Activated CD4-positive, alpha-beta T cell treated with anti-CD3 and anti-CD28 coated beads, Interleukin-2, amount 50 U/mL, for 24 hours (primary cell): Measurements from ENCODE around the gene CEP128.
"Not testable (repeated sequence)": the region's sequence is repeated elsewhere in the genome, so short reads cannot be mapped to it uniquely, and the experiment has no call there.

Experiments used
- DNase-seq, 2 donors: peaks; one replicate each; pipeline ENCODE4 v3.0.0-alpha.2; 2020; ENCODE audit warnings: low read depth in 1 of 2, low spot score in 1 of 2

CEP128 gene

DNA sequence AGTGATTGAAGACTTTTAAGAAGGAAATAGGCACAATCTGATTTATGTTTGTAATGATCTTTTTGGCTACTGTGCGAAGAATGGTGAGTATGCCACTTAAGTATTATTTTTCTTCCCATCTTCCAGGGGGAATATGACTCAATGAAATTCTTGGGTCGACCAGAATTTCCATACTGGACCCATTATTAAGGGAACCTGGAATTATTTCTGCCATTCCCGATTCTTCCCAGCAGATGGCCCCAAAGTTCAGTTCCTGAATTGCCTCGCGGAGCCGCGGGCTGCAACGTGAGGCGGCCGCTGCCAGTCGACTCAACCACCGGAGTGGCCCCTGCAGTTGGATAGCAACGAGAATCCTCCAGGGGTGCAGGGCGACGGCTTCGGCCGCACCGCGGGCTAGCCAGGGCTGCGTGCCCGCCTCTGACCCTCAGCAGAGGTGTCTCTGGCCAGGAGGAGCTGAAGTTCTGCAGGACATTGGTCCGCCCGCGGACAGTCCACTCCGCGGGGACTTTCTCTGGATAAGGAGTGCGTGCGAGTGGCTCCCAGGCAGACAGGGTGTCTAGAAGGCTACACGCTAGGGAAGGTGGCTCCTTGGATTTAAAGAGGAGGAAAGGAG, 13.3 kb upstream of the CEP128 start:
- peak; percentile 51 to 66 for DNase-seq

DNA sequence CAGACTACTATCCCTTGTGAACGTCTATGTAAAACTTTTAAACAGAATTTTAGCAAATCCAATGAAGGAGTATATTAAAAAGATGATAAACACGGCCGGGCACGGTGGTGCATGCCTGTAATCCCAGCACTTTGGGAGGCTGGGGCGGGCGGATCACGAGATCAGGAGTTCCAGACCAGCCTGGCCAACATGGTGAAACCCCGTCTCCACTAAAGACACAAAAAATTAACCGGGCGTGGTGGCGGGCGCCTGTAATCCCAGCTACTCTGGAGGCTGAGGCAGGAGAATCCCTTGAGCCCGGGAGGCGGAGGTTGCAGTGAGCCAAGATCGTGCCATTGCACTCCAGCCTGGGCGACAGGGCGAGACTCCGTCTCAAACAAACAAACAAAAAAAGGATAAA, 11.7 kb upstream of the CEP128 start:
- not testable (repeated sequence) for DNase-seq

DNA sequence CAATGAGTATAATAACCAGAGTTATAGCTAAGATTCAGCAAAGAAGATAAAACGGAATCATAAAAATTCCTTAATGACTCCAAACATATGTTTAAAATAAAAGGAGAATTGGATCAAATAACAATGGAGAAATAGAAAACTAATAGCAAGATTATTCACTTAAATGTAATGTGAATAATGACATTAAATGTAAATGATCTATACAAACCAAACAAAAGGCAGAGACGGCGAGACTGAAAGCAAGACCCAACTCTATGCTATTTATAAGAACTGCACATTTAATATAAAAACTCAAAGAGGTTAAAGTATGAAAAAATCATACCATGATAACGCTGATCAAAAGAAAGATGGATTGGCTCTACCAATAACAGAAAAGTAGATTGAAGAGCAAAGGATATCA, 10.0 kb upstream of the CEP128 start:
- DNase-seq, result no peak

DNA sequence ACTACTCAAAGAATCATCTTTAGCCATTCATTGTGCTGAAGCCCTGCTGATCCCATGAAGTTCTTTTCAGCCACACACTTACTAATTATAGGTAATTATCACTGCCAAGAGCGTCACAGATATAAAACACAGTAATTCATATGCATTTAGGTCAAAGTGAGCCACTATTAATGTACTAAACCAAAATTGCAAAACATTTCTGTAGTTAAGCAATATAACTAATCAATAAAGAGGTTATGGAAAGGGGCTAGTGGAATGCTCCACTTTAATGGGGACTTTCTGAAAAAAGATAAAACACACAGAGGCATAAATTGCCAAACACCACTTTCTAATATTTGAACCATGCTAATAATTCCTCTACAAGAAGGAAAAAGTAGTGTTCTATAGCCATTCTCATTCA, 6.8 kb upstream of the CEP128 start:
- DNase-seq, result no peak

DNA sequence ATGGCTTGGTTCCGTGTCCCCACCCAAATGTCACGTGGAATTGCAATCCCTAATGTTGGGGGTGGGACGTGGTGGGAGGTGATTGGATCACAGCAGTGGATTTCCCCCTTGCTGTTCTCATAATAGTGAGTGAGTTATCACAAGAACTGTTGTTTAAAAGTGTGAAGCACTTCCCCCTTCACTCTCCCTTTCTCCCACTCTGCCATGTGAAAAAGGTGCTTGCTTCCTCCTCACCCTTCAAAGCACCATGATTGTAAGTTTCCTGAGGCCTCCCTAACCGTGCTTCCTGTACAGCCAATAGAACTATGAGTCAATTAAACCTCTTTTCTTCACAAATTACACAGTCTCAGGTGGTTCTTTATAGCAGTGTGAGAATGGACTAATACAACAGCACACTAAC, 5.3 kb upstream of the CEP128 start:
- DNase-seq, result no peak

DNA sequence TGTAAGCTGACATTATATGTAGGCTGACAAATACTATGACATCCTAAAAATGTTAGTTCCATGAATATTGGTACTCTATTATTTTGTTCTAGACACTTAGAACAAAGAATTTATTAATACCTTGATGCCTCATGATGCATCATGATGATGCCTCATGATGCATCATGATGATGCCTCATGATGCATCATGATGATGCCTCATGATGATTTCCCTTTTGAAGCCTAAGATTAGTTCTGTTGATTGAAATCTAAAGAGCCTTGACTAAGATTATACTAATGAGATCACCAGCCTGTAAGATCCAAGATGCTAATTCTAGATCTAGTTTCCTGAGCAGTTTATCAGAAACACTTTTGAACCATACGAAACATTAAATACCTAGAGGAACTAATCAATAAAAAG, 4.6 kb upstream of the CEP128 start:
- no peak for DNase-seq

DNA sequence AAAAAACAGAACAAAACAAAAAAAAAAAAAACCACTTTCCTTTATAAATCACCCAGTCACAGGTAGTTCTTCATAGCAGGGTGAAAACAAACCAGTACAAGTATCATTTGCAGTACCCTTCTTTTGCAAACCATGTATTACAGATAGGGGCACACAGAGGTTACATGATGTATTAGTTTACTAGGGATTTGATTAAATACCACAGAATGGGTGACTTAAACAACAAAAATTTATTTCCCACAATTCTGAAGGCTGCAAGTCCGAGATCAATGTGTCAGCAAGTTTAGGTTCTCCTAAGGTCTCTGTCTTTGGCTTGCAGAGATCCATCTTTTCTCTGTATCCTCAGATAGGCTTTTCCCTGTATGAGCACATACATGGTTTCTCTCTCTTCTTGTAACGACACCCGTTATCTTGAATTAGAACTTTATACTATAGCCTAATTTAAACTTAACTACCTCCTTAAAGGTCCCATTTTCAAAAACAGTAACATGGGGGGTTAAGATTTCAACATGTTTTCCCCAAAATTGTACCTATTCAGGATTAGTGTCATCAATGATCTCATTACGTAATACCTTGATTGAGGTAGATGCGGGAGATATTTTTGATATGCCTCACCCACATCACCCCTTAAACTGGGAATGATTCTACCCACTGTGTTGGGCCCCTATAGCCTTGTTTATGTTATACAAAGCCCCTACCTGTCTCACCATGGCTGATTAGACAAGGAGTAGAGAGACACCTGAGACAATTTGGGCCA, 3.5 kb upstream of the CEP128 start:
- DNase-seq, result no peak

DNA sequence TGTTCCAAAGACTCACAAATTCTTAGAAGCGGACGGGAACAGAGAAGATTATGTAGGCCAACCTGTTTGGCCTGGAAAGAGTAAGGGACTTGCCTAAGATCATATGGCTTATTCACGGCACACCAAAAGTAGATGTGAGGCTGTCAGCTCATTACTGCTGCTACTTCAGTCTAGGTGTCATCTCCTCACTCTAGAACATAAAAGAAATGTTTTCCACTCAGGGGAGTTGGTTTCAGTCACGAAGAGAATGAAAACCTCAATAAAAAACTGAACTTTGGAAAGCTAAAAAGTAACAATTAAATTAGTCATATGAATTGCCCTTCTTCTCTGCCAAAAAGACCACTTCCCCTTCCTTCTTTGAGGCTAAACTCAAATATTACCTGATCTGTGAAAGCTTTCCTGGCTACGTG, 658 bp upstream of the CEP128 start:
- DNase-seq, result no peak

DNA sequence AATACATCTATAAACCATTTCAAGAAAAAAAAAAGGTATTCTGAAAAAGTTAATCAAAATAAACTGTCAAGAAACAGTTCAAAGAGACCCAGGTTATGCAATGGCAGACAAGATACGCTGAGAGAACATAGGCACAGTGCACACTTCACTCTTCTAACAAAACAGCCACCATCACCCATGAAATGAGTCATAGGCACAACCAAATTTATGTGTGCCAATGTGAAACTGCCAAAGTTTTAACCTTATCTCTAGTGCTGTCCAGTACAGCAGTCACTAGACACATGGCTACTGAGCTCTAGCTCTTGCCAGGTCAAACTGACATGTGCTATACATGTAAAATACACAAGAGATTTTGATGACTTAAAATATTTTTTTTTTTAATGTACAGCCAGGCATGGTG, 1.4 kb downstream of the CEP128 start:
- DNase-seq, result no peak

DNA sequence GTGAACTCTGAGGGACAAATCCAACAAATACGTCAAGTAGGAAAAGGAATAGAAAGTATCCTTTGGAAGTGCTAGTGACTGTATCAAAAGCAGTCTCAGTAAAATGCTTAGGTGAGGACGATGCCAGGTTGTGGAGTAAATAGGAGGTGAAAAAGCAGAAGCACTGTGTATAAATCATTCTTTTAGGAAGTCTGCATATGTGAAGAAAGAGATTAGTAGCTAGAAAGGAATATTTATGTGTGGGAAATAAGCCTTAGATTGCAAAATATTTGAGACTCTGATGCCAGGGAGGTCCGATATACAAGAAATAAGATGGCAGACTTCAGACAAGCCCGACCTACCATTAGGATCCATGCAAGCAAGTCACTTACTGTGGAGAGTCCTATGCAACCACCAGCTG, 7.9 kb downstream of the CEP128 start:
- DNase-seq, result no peak

DNA sequence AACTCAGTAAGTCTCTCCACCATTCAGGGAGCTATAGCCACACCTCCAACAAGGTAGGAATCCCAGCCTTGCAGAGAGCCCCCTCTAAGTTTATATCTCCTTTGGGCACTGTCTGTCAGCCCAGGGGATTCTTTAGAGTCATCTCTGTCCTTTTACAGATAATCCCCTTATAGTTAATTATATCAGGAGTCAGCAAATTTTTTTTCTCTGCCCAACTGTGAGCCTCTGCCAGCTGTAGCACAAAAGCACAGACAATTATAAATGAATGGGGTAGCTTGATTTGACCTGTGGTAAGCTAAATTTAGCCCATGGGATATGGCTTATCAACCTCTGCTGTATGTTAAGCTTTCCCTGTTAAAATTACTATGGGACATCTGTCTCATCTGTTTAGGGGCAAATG, 8.3 kb downstream of the CEP128 start:
- no peak for DNase-seq

DNA sequence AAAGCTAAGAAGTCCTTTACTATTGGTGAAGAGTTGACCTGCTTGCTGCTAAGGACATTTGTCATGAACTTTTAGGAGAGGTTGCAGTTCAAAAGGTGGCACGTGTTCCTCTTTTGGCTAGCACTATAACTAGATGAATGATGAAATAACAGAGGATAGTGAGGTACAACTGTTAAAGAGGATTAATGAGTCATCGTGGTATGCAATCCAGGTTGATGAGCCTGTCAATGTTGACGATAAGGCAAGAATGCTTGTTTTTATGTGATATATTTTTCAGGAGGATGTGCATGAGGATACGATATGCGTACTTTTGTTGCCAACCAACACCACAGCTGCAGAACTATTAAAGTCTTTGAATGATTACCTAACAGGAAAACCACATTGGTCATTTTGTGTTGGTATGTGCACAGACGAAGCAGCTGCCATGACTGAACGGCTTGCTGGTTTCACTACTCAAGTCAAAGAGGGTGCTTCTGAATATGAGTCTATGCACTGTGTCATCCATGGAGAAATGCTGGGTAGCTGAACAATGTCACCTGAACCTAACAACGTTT, 10.6 kb downstream of the CEP128 start:
- DNase-seq, result peak in 1 of 2 donors; percentile 46

DNA sequence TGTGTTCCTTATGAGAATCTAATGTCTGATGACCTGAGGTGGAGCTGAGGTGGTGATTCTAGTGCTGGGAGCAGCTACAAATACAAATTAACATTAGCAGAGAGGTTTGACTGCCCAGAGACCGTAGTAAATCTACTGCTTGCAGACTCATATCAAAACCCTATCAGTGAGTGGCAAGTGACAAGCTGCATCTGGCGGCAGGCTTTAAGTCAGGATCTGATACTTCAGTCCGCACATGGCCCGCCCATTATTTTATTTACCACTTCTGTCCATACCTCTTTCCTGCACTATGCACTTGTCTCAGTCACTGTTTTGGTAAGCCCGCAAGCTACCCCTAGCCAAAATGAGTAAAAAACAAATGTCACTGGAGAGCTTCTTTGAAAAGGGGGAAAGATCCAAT, 11.4 kb downstream of the CEP128 start:
- DNase-seq, result no peak

DNA sequence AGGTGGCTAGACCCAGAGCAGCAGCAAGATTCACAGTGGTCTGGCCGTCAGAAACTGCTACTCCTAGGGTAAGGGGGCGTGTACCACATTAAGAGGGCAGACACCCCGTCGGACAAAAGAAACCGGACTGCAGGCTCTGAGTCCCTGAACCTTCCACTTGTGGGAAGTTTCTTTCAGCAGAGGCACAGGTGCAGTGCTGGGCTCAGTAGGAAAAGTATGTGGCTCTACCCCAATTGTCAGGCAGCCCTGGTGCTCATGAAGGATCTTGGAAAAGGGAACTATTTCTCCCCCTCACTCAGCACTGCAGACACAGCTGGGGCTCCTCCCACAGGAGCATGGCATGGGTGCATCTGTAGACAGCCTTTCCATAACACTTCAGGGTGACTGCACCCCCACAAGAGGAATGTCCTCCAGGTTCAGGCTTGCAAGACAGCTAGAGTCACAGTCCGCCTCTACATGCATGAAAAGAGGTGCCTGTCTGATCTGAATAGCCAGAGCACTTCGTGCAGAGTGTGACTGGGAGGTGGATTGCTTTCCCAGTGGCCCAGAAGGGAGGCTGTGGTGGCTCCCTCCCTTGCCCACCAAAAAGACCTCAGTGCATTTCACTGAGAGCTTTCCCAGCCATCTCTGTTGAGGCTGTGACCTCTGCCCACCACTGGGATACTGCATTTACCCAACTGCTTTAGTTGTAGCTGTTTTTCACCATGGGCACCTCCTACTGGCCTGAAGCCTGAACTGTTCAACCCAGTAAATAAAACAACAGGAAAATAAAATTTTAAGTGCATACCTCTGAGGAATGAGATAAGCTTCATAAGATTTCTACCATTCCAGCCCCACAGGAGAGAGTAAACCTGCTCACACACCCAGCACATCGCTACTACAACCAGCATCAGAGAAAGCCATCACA, 14.2 kb downstream of the CEP128 start:
- DNase-seq, result no peak

DNA sequence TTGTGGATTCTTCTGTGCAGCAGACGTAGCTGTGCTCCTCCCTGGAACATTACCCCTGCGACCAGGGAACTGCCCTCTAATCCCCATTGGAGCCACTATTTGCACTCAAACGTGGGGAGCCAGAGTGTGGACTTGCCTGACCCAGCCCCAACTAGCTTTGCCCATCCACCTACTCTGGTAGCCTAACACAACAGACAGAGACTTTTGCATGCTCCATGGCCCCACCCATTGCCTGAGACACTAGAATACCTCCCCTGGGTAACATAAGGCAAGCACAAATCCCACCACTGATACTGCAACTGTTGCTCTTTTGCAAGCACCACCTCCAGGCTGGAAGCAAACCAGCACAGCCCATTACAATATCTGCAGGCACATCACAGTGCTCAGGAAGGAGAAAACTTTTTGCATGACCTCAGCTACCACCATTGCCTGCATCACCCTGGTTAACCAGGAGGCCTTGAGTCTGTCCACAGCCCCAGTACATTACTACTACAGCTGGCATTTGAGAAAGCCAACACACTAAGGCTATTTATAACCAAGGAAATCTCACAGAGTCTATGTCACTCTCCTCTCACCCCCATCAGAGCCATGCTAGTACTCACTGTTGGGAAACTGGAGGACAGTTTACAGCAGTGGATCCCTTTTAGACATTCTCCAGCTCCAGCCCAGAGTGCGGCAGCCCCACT, 15.0 kb downstream of the CEP128 start:
- no peak for DNase-seq

DNA sequence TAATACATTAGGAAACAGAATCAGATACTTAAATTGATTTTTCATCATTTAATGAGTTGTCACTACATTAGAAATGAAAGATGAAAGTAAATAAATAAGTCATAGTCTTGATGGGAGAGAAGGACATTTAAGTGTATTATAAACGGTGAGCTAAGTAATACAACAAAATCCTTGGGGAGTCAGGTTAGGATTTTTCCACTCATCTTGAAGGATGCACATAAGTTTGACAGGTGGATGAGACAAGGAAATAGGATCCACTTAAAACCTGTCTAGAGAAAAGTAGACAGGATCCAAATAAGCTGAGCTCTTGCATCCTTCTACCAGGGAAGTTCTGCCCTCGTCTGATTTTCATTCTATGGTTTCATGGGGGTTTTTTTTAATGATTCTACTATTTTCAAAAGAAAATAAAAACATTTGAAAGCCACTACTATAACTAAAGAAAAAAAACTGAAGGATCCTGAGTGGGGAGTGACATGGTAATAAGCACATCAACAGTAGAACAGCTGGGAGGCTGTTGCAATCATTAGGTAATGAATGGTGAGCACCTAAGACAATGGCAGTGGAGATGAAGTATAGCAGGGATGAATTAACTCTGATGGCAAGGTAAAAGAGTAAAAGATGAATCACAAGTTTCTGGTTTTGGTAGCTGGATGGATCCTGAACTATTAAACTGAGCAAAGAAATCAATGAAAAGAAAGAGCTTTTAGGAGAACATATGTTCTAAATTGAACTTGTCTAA, 17.0 kb downstream of the CEP128 start:
- no peak for DNase-seq

DNA sequence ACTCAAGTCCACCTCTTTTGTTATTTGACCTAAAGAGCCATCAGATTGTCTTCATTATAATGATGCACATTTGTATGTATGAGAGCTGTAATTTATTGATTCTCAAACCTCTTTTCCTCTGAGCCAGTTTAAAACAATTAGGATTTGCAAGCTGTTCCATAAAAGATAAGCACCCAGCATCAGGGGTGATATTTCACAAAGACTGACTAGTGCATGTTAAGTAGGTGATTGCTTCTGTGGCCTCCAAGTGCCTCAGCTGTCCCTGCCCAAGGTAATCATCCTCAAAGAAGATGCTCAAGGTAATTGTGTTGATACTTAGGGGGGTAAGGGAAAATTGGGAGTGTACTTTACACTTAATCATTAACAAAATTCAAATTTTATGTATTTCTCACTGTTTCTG, 18.2 kb downstream of the CEP128 start:
- DNase-seq, result no peak

DNA sequence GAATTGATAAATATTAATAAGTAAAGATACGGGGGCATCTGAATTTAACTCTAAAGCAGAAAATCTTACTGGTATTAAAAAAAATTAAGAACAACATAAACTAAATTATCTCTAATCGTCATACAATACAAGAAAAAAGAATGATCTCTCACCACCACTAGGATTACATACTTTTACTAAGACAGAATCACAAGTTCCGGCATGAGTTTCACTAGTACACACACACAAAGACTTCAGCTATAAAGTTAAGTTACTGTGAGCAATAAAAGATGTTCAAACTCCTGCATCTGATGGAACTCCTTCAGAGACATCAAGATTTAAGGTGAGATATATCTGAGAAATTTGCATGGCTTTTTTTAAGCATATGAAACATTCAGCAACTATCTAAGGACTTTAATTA, 21.9 kb downstream of the CEP128 start:
- no peak for DNase-seq

DNA sequence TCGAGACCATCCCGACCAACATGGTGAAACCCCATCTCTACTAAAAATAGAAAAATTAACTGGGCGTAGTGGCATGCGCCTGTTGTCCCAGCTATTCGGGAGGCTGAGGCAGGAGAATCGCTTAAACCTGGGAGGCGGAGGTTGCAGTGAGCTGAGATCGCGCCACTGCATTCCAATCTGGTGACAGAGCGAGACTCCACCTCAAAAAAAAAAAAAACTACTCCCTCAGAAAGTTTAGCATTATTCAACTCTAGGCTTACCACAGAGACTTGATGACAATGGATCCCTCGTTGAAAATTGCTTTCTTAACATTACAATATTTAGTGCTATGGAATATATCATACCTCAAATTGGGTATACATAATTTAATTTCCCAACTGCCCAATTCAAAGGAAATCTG, 29.5 kb downstream of the CEP128 start:
- not testable (repeated sequence) for DNase-seq

DNA sequence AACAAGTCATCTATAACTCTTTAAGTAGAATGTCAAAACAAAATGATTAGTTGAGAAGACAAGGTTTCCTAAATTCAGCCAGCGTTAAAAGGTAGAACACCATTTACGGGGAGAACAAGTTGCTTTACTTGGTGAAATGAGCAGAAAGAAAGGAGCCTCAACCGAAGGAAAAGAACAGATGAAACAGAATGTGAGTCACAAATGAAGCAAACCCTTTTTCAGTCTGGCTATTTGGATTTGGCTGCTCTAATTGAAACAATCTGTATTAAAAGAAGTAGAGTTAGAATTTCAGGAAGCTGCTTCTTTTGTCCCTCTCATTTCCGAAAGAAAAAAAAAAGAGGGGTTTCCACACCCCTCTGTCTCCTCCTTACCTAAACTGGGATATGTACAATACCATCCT, 34.6 kb downstream of the CEP128 start:
- no peak for DNase-seq
